CD4-positive, alpha-beta T cell (primary cell): ENCODE data around the gene ADH5. TPM values are rescaled to one million over a fixed set of nuclear protein-coding genes. Genes with fewer than 3 reads are reported as not detected.

Source experiments
- ATAC-seq: fragments of 200-7000 bp; cut with Tn5 transposase; one replicate; pipeline ENCODE4 v1.10.0; 2022; ENCODE audit warnings: mild to moderate bottlenecking; ENCODE audit not compliant: poor library complexity
- CTCF ChIA-PET: fragments of 350-600 bp; sonication (Branson Sonifier 250); formaldehyde crosslinking; loops from one replicate; lab custom pipeline; 2021; ENCODE audit warnings: antibody characterized with exemption, inconsistent platforms; lab: Charles Lee
- POLR2A ChIA-PET: fragments of 350-600 bp; sonication (Branson Sonifier 250); formaldehyde crosslinking; loops from one replicate; lab custom pipeline; 2021; ENCODE audit warnings: antibody characterized with exemption, inconsistent platforms; lab: Charles Lee
- DNase-seq, 14 experiments: peaks; one replicate each; pipeline ENCODE4 v3.0.0-alpha.2; 2013 to 2020; ENCODE audit warnings: mixed read lengths in 2 of 14
- H3K27ac ChIP-seq, 2 donors: one replicate each; pipeline versions ENCODE4 v1.5.1 to v1.7.0; 2013; ENCODE audit warnings: low read length in 2 of 2, low read depth in 1 of 2, mild to moderate bottlenecking in 1 of 2
- H3K27me3 ChIP-seq, 2 experiments: 1 replicate in 1 of 2; 2 replicates in 1 of 2; pipeline versions ENCODE4 v1.6.1 to v1.7.0; 2013; ENCODE audit warnings: low read length in 2 of 2, control low read depth in 1 of 2, mild to moderate bottlenecking in 1 of 2, moderate library complexity in 1 of 2; ENCODE audit not compliant: insufficient read depth in 2 of 2, control insufficient read depth in 1 of 2
- H3K36me3 ChIP-seq: one replicate; pipeline ENCODE4 v1.6.1; 2013; ENCODE audit warnings: low read length, control low read depth; ENCODE audit not compliant: insufficient read depth
- H3K4me1 ChIP-seq: one replicate; pipeline ENCODE4 v1.6.1; 2013; ENCODE audit warnings: low read length, control low read depth; ENCODE audit not compliant: insufficient read depth
- H3K4me3 ChIP-seq: one replicate; pipeline ENCODE4 v1.5.1; 2013; ENCODE audit warnings: mild to moderate bottlenecking, low read length, moderate library complexity
- H3K9me3 ChIP-seq, 2 experiments: 1 replicate in 1 of 2; 2 replicates in 1 of 2; pipeline versions ENCODE4 v1.6.1 to v1.7.0; 2013; ENCODE audit warnings: low read length in 2 of 2, mild to moderate bottlenecking in 2 of 2, control low read depth in 1 of 2, moderate library complexity in 1 of 2; ENCODE audit not compliant: control insufficient read depth in 1 of 2, insufficient read depth in 1 of 2
- H3K27ac Mint-ChIP-seq: one replicate; pipeline ENCODE4 v1.8.0; 2020; ENCODE audit warnings: mixed read lengths
- H3K27me3 Mint-ChIP-seq: one replicate; pipeline ENCODE4 v1.8.0; 2021; ENCODE audit warnings: mixed read lengths
- H3K36me3 Mint-ChIP-seq: one replicate; pipeline ENCODE4 v1.8.0; 2021; ENCODE audit warnings: low read depth, mixed read lengths
- H3K4me1 Mint-ChIP-seq: one replicate; pipeline ENCODE4 v1.8.0; 2021; ENCODE audit warnings: low read depth, mixed read lengths
- H3K4me3 Mint-ChIP-seq: one replicate; pipeline ENCODE4 v1.8.0; 2020; ENCODE audit warnings: mild to moderate bottlenecking, mixed read lengths
- H3K9me3 Mint-ChIP-seq: one replicate; pipeline ENCODE4 v1.8.0; 2020; ENCODE audit warnings: mixed read lengths
- CTCF ChIP-seq: fragments of 200-600 bp; IDR thresholded peaks from one replicate; pipeline ENCODE4 v1.8.0; 2022; ENCODE audit warnings: antibody characterized with exemption, mild to moderate bottlenecking
- intact Hi-C, 2 experiments: fragments of 100-400 bp; cut with DNase I in 1 of 2; cut with micrococcal nuclease in 1 of 2; formaldehyde crosslinking; loops; one replicate each; pipeline versions ENCODE4 v1.15.1 to v1.9.0; 2023 to 2025; cut with DNase I, micrococcal nuclease
- total RNA-seq, 174 experiments: library from RNA in 2 of 174; stranded (reverse) in 2 of 174; gene quantifications; one replicate each; pipeline ENCODE4 v1.2.3 and lab custom pipeline; 2021 to 2026

ADH5 gene
- total RNA-seq, 2 experiments from 2014 or later, result 49.1 to 52.0 TPM

GRCh38 chr4:99022566-99022965 is 66.0 kb downstream of the ADH5 start:
- CTCF ChIA-PET, result no interaction called here
- Histone ChIP-seq H3K36me3 (peaks cover 7% of the 10 kb centered on the region), H3K27ac (no peak overlapping the region), H3K4me3 (peak overlapping the region; percentile 21), H3K4me1 (peaks cover 23% of the 10 kb centered on the region), H3K27me3 (no peaks in the 10 kb centered on the region), H3K9me3 (peaks cover 10 to 17% of the 10 kb centered on the region in 2 experiments)
- TF ChIP-seq CTCF, result no peak
- no peaks in the 10 kb centered on the region for H3K27me3 Mint-ChIP-seq
- peaks cover 85% of the 10 kb centered on the region for H3K4me1 Mint-ChIP-seq
- POLR2A ChIA-PET, result no interaction called here
- peaks cover 47% of the 10 kb centered on the region for H3K36me3 Mint-ChIP-seq
- DNase-seq (no peak), ATAC-seq (no peak)
- H3K4me3 Mint-ChIP-seq, result no peak overlapping the region
- peaks cover 5% of the 10 kb centered on the region for H3K9me3 Mint-ChIP-seq
- no peak overlapping the region for H3K27ac Mint-ChIP-seq
- intact Hi-C loops, result no loop called here

- peaks cover 23% of the 10 kb centered on the region for H3K4me1 ChIP-seq
- Mint-ChIP-seq H3K27me3 (no peaks in the 10 kb centered on the region), H3K27ac (no peak overlapping the region), H3K36me3 (peaks cover 59% of the 10 kb centered on the region), H3K9me3 (peaks cover 5% of the 10 kb centered on the region), H3K4me1 (peaks cover 82% of the 10 kb centered on the region), H3K4me3 (no peak overlapping the region)
- H3K27me3 ChIP-seq, result no peaks in the 10 kb centered on the region
- ChIA-PET CTCF (no interaction called here), POLR2A (no interaction called here)
- H3K27ac ChIP-seq, result no peak overlapping the region
- H3K9me3 ChIP-seq, result peaks cover 10 to 17% of the 10 kb centered on the region in 2 experiments
- no peak for TF ChIP-seq CTCF
- intact Hi-C loops, result loop anchor here in 1 of 2 experiments (2.0 kb wide), 1 partner anchor 15 kb away; no protein-coding TSS in a partner anchor
- ATAC-seq (no peak), DNase-seq (no peak)
- no peak overlapping the region for H3K4me3 ChIP-seq
- H3K36me3 ChIP-seq, result peaks cover 7% of the 10 kb centered on the region
Observed at GRCh38 chr4:99021386-99021785, 67.2 kb downstream of the ADH5 start.

Other genes with a start within 250 kb of the ADH5 start
- gene EIF4E, start 159.7 kb downstream of the ADH5 start, total RNA-seq, result 10 to 100 TPM; 47.2 to 49.2 TPM
- gene METAP1, start 93.1 kb downstream of the ADH5 start, total RNA-seq, result 10 to 100 TPM; 25.1 to 26.6 TPM
- not detected for gene ADH4, start 55.5 kb upstream of the ADH5 start, total RNA-seq
- gene ADH6, start 130.5 kb upstream of the ADH5 start, total RNA-seq, result not detected
- gene ADH1A, start 202.2 kb upstream of the ADH5 start, total RNA-seq, result not detected
- not detected for gene ADH1B, start 232.6 kb upstream of the ADH5 start, total RNA-seq